ENCODE measurements around the gene KBTBD3.
"Not testable (repeated sequence)": the region's sequence is repeated elsewhere in the genome, so short reads cannot be mapped to it uniquely, and the experiment has no call there.

Gene KBTBD3

DNA sequence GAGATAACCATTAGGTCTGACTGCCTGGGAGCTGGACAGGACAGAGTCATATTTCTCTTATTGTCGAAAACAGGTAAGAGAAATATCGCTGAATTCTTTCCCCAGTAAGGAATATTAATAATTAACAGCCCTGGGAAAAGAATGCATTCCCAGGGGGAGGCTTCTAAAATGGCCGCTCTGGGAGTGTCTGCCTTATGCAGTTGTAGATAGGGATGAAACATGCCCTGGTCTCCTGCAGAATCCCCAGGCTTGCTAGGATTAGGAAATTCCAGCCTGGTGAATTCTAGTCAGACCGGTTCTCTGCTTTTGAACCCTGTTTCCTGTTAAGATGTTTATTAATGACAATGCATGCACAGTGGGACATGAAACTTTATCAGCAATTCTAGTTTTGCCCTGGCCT, 74.1 kb downstream of the KBTBD3 start:
- DNase-seq, result not testable (repeated sequence)

DNA sequence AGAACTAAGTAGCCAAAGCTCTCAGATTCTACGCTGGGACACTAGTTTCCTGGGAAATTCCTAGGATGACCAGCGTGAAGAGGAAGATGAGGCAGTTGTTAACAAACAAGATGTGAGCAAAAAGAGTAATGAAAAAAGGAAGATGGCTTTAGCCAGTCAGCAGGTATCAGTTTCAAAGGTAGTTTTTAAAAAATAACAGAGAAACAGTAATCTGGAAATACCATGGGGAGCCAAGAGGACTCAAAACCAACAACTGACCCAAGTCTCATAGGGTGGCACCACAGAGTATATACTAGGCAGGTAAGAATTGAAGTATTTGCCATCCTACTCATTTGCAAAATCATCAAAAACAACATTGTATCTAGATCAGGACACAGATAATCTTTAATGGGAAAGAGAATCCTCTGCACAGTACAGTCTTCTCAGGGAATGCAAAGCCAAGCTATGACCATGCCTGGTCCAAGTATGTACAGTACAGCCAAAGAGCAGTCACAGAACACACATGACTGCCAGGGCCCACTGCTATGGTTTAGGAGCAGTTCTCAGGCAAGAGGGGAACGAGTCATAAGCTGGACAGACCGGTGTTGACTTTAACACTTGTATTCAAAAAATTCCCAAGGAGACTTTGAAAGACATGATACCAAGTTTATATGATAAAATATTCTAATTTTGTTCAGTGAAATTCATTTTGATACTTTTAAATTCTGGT, 75.7 kb downstream of the KBTBD3 start:
- no peak for DNase-seq
